GM12878 (cell line): ENCODE results near the gene NEK7. TPM values are rescaled to one million over a fixed set of nuclear protein-coding genes. Genes with fewer than 3 reads are reported as not detected.

Source experiments
- ATAC-seq: fragments of 200-7000 bp; cut with Tn5 transposase; 3 replicates; pipeline ENCODE4 v1.9.1; 2020; ENCODE audit warnings: mild to moderate bottlenecking, moderate library complexity
- BruUV-seq: library from RNA; stranded (reverse); fragments of 400-500 nt; replicated peaks from 2 replicates; lab custom pipeline; 2021; lab: Mats Ljungman, UMichigan
- CTCF ChIA-PET: fragments of 300-600 bp; sonication (Branson Sonifier 250); formaldehyde crosslinking; extraction: SDS; loops from one replicate; lab custom pipeline; 2021; ENCODE audit warnings: inconsistent platforms; lab: Yijun Ruan, JAX
- POLR2A ChIA-PET: fragments of 350-600 bp; formaldehyde crosslinking; extraction: SDS; loops from one replicate; lab custom pipeline; 2021; ENCODE audit warnings: inconsistent platforms; lab: Charles Lee
- RAD21 ChIA-PET: fragments of 300-600 bp; sonication (Branson Sonifier 250); formaldehyde crosslinking; loops from one replicate; lab custom pipeline; 2023; ENCODE audit warnings: antibody characterized with exemption; ENCODE audit not compliant: unreplicated experiment; lab: Charles Lee
- SMC1A ChIA-PET: fragments of 300-600 bp; sonication (Branson Sonifier 250); formaldehyde crosslinking; loops from one replicate; lab custom pipeline; 2023; ENCODE audit not compliant: unreplicated experiment, uncharacterized antibody; lab: Charles Lee
- DNase-seq: peaks from one replicate; pipeline ENCODE4 v3.0.0-alpha.2; 2011; ENCODE audit warnings: low read depth, low spot score
- FAIRE-seq: peaks from 3 replicates; lab custom pipeline; 2011; peaks lifted over from hg19 to GRCh38; lab: Jason Lieb, UNC
- H2AFZ ChIP-seq: 2 replicates; pipeline ENCODE4 v1.6.0; 2011; ENCODE audit warnings: low read depth, low read length, control low read depth; ENCODE audit not compliant: control insufficient read depth
- H3K27ac ChIP-seq: 2 replicates; pipeline ENCODE4 v1.5.1; 2011; ENCODE audit warnings: control low read depth; ENCODE audit not compliant: control insufficient read depth, insufficient read depth
- H3K27me3 ChIP-seq, 2 experiments: replicated peaks in 1 of 2; 2 replicates each; pipeline versions ENCODE4 v1.6.0 to v1.6.1; 2011; ENCODE audit warnings: low read length in 1 of 2; ENCODE audit not compliant: control insufficient read depth in 2 of 2, insufficient read depth in 2 of 2
- H3K36me3 ChIP-seq, 2 experiments: 2 replicates each; pipeline ENCODE4 v1.5.1; 2011; ENCODE audit warnings: low read length in 1 of 2; ENCODE audit not compliant: control insufficient read depth in 2 of 2, insufficient read depth in 2 of 2
- H3K4me1 ChIP-seq: 2 replicates; pipeline ENCODE4 v1.6.1; 2011; ENCODE audit warnings: mild to moderate bottlenecking, low read length, moderate library complexity, mixed read lengths; ENCODE audit not compliant: control insufficient read depth, insufficient read depth
- H3K4me2 ChIP-seq: 2 replicates; pipeline ENCODE4 v1.6.0; 2011; ENCODE audit warnings: control low read depth; ENCODE audit not compliant: control insufficient read depth, insufficient read depth
- H3K4me3 ChIP-seq: fragments of 200-600 bp; sonication (generic); 2 replicates; pipeline ENCODE4 v1.5.1; 2016
- H3K79me2 ChIP-seq: 2 replicates; pipeline ENCODE4 v1.6.0; 2011; ENCODE audit warnings: low read length; ENCODE audit not compliant: control insufficient read depth, insufficient read depth
- H3K9ac ChIP-seq: 2 replicates; pipeline ENCODE4 v1.8.0; 2011; ENCODE audit warnings: low read length, control low read depth, mixed read lengths; ENCODE audit not compliant: control insufficient read depth, insufficient read depth
- H3K9me3 ChIP-seq: replicated peaks from 3 replicates; pipeline ENCODE4 v1.5.1; 2011; ENCODE audit warnings: mild to moderate bottlenecking, low read length; ENCODE audit not compliant: control insufficient read depth, insufficient read depth
- H4K20me1 ChIP-seq: 2 replicates; pipeline ENCODE4 v1.6.0; 2011; ENCODE audit not compliant: control insufficient read depth, insufficient read depth
- CREB1 ChIP-seq: IDR thresholded peaks from 2 replicates; pipeline ENCODE4 v1.6.1; 2012; ENCODE audit warnings: low read depth, mild to moderate bottlenecking, inconsistent platforms
- KLF5 ChIP-seq: fragments of 450-650 bp; IDR thresholded peaks from 2 replicates; pipeline ENCODE4 v1.6.1; 2014; ENCODE audit warnings: mild to moderate bottlenecking; ENCODE audit not compliant: partially characterized antibody
- LARP7 ChIP-seq: fragments of 450-650 bp; IDR thresholded peaks from 2 replicates; pipeline ENCODE4 v1.6.1; 2017; ENCODE audit warnings: mild to moderate bottlenecking
- MEF2A ChIP-seq: IDR thresholded peaks from 2 replicates; pipeline ENCODE4 v1.6.1; 2011; ENCODE audit warnings: low read depth, mild to moderate bottlenecking, low read length, moderate library complexity; ENCODE audit not compliant: insufficient read depth
- NFYA ChIP-seq: IDR thresholded peaks from 2 replicates; pipeline ENCODE4 v1.6.1; 2011; ENCODE audit warnings: low read depth, mild to moderate bottlenecking, low read length, improper control_type of control experiment, borderline replicate concordance
- NRF1 ChIP-seq: conservative IDR thresholded peaks from 2 replicates; pipeline ENCODE4 v1.6.1; 2011; ENCODE audit warnings: mild to moderate bottlenecking, low read depth, low read length, improper control_type of control experiment
- PAX5 ChIP-seq: IDR thresholded peaks from 2 replicates; pipeline ENCODE4 v1.6.1; 2011; ENCODE audit warnings: low read depth, low read length, borderline replicate concordance
- PML ChIP-seq: IDR thresholded peaks from 2 replicates; pipeline ENCODE4 v1.6.1; 2012; ENCODE audit warnings: low read length, inconsistent platforms
- SP1 ChIP-seq: IDR thresholded peaks from one replicate; pipeline ENCODE4 v1.6.1; 2011; ENCODE audit warnings: low read depth, low read length
- STAT3 ChIP-seq: IDR thresholded peaks from 2 replicates; pipeline ENCODE4 v1.6.1; 2011; ENCODE audit warnings: low read depth, low read length, improper control_type of control experiment
- ZNF24 ChIP-seq: fragments of 450-650 bp; IDR thresholded peaks from 2 replicates; pipeline ENCODE4 v1.6.1; 2017; ENCODE audit warnings: antibody characterized with exemption, mild to moderate bottlenecking
- WGBS: methylation state at CpG from one replicate; pipeline ENCODE4 v1.1.6; 2016; ENCODE audit warnings: low lambda C conversion rate; ENCODE audit not compliant: insufficient replicate concordance, insufficient coverage; ENCODE audit errors: missing lambda C conversion rate; 5-methylcytosine and 5-hydroxymethylcytosine counted together
- in situ Hi-C: fragments of 300-500 bp; cut with MboI; formaldehyde crosslinking; loops from 9 replicates; pipeline ENCODE4 v1.14.3; 2018; ENCODE audit warnings: mixed read lengths
- intact Hi-C: fragments of 100-400 bp; cut with micrococcal nuclease; formaldehyde crosslinking; loops from one replicate; pipeline ENCODE4 v1.14.2; 2022; ENCODE audit not compliant: unreplicated experiment
- polyA plus RNA-seq, 11 experiments: library from polyadenylated mRNA; depleted of rRNA in 4 of 11; unstranded in 6 of 11; stranded (reverse) in 5 of 11; fragments of >200 nt; fragmentation: Nextera tagmentation in 4 of 11; fragmentation: Illumina TruSeq in 1 of 11; extraction: Ambion mirVana in 4 of 11; extraction: Trizol in 1 of 11; gene quantifications; 1 replicate in 1 of 11; 2 replicates in 10 of 11; pipeline versions ENCODE4 v1.2.1 to v1.2.3, GENCODE V29; 2011 to 2016; ENCODE audit warnings: inconsistent platforms in 2 of 11, missing spikeins in 2 of 11, low read depth in 1 of 11
- total RNA-seq, 4 experiments: library from RNA; depleted of rRNA in 3 of 4; stranded (reverse); fragments of >200 nt in 3 of 4; fragmentation: Illumina TruSeq in 1 of 4; extraction: Trizol in 1 of 4; gene quantifications; 2 replicates each; pipeline versions ENCODE4 v1.2.1 to v1.2.3, GENCODE V29; 2013 to 2021
- TF ChIP-seq, protein P1 (sequence below): fragments of 450-650 bp; formaldehyde crosslinking; IDR thresholded peaks from 2 replicates; pipeline ENCODE4 v1.5.0; 2022; ENCODE audit warnings: mild to moderate bottlenecking, missing genetic modification characterization
- TF ChIP-seq, protein P2 (sequence below): fragments of 450-650 bp; formaldehyde crosslinking; IDR thresholded peaks from 2 replicates; pipeline ENCODE4 v1.4.0; 2020; ENCODE audit warnings: mild to moderate bottlenecking, moderate library complexity
- TF ChIP-seq, protein P3 (sequence below): IDR thresholded peaks from 2 replicates; pipeline ENCODE4 v1.6.1; 2012; ENCODE audit warnings: mild to moderate bottlenecking, low read depth, low read length

NEK7 gene
- total and polyA plus RNA-seq, 10 of the 15 experiments (the other 5 are each of a cell fraction or from before 2014, with no cell fraction given) = 9.4 to 77.7 (median 24.0) TPM

DNA sequence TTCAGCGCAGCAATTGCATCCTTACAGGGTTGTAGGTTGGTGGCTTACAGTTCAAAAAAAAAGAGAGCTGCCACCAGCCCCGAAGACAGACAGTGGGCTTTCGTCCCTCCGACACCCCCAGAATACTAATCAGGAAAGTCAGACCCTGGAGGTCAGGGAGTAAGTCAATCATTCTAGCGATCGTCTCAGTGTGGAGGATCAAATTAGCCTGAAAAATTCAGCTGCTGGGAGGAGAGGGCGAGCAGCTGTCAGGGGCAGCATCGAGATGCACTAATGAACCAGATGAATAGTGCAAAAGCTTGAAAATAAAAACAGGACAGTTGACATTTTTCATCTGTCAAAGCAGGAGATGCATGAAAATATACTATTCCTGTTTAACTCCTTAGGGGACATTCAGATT is 138.4 kb downstream of the NEK7 start:
- no peaks in the 10 kb centered on the region for H4K20me1 ChIP-seq
- TF ChIP-seq SP1 = no peak
- TF ChIP-seq MEF2A = no peak
- no peak for TF ChIP-seq ZNF24
- no peak for TF ChIP-seq PML
- TF ChIP-seq, protein P1, sequence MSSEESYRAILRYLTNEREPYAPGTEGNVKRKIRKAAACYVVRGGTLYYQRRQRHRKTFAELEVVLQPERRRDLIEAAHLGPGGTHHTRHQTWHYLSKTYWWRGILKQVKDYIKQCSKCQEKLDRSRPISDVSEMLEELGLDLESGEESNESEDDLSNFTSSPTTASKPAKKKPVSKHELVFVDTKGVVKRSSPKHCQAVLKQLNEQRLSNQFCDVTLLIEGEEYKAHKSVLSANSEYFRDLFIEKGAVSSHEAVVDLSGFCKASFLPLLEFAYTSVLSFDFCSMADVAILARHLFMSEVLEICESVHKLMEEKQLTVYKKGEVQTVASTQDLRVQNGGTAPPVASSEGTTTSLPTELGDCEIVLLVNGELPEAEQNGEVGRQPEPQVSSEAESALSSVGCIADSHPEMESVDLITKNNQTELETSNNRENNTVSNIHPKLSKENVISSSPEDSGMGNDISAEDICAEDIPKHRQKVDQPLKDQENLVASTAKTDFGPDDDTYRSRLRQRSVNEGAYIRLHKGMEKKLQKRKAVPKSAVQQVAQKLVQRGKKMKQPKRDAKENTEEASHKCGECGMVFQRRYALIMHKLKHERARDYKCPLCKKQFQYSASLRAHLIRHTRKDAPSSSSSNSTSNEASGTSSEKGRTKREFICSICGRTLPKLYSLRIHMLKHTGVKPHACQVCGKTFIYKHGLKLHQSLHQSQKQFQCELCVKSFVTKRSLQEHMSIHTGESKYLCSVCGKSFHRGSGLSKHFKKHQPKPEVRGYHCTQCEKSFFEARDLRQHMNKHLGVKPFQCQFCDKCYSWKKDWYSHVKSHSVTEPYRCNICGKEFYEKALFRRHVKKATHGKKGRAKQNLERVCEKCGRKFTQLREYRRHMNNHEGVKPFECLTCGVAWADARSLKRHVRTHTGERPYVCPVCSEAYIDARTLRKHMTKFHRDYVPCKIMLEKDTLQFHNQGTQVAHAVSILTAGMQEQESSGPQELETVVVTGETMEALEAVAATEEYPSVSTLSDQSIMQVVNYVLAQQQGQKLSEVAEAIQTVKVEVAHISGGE (CRISPR knock-in tag) = no peak
- TF ChIP-seq NRF1 = no peak
- no peak for TF ChIP-seq LARP7
- TF ChIP-seq, protein P2, sequence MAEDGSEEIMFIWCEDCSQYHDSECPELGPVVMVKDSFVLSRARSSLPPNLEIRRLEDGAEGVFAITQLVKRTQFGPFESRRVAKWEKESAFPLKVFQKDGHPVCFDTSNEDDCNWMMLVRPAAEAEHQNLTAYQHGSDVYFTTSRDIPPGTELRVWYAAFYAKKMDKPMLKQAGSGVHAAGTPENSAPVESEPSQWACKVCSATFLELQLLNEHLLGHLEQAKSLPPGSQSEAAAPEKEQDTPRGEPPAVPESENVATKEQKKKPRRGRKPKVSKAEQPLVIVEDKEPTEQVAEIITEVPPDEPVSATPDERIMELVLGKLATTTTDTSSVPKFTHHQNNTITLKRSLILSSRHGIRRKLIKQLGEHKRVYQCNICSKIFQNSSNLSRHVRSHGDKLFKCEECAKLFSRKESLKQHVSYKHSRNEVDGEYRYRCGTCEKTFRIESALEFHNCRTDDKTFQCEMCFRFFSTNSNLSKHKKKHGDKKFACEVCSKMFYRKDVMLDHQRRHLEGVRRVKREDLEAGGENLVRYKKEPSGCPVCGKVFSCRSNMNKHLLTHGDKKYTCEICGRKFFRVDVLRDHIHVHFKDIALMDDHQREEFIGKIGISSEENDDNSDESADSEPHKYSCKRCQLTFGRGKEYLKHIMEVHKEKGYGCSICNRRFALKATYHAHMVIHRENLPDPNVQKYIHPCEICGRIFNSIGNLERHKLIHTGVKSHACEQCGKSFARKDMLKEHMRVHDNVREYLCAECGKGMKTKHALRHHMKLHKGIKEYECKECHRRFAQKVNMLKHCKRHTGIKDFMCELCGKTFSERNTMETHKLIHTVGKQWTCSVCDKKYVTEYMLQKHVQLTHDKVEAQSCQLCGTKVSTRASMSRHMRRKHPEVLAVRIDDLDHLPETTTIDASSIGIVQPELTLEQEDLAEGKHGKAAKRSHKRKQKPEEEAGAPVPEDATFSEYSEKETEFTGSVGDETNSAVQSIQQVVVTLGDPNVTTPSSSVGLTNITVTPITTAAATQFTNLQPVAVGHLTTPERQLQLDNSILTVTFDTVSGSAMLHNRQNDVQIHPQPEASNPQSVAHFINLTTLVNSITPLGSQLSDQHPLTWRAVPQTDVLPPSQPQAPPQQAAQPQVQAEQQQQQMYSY = no peak
- TF ChIP-seq STAT3 = no peak
- TF ChIP-seq KLF5 = no peak
- no peak for TF ChIP-seq NFYA
- TF ChIP-seq PAX5 = no peak
- TF ChIP-seq, protein P3, sequence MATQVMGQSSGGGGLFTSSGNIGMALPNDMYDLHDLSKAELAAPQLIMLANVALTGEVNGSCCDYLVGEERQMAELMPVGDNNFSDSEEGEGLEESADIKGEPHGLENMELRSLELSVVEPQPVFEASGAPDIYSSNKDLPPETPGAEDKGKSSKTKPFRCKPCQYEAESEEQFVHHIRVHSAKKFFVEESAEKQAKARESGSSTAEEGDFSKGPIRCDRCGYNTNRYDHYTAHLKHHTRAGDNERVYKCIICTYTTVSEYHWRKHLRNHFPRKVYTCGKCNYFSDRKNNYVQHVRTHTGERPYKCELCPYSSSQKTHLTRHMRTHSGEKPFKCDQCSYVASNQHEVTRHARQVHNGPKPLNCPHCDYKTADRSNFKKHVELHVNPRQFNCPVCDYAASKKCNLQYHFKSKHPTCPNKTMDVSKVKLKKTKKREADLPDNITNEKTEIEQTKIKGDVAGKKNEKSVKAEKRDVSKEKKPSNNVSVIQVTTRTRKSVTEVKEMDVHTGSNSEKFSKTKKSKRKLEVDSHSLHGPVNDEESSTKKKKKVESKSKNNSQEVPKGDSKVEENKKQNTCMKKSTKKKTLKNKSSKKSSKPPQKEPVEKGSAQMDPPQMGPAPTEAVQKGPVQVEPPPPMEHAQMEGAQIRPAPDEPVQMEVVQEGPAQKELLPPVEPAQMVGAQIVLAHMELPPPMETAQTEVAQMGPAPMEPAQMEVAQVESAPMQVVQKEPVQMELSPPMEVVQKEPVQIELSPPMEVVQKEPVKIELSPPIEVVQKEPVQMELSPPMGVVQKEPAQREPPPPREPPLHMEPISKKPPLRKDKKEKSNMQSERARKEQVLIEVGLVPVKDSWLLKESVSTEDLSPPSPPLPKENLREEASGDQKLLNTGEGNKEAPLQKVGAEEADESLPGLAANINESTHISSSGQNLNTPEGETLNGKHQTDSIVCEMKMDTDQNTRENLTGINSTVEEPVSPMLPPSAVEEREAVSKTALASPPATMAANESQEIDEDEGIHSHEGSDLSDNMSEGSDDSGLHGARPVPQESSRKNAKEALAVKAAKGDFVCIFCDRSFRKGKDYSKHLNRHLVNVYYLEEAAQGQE = no peak
- no peak for TF ChIP-seq CREB1

More for the DNA sequence above, 138.4 kb downstream of the NEK7 start:
- WGBS = 100% methylated on average over 8 of the region's 8 CpGs
- Histone ChIP-seq H3K4me3 (no peak overlapping the region), H3K36me3 (no peaks in the 10 kb centered on the region; a peak in 2 of 4 replicates), H3K9ac (no peak overlapping the region), H3K27ac (no peak overlapping the region), H3K4me2 (no peak overlapping the region), H3K79me2 (no peaks in the 10 kb centered on the region), H3K27me3 (no peaks in the 10 kb centered on the region), H3K9me3 (no peaks in the 10 kb centered on the region), H2AFZ (no peak overlapping the region), H3K4me1 (no peaks in the 10 kb centered on the region)
- ATAC-seq (no peak), FAIRE-seq (no peak), DNase-seq (no peak)
- ChIA-PET CTCF (no interaction called here), RAD21 (no interaction called here), SMC1A (interaction anchor here (0.6 to 1.4 kb wide), 4 partner anchors 9 to 169 kb away, joined by 3 read pairs; no protein-coding TSS in a partner anchor), POLR2A (no interaction called here)
- in situ Hi-C loops (no loop called here), intact Hi-C loops (loop anchor here (10.0 kb wide), 1 partner anchor 170 kb away; no protein-coding TSS in a partner anchor)
- no TSS peak for BruUV-seq
